HCT116 (cell line): ENCODE measurements around the gene TTC23. TPM values are rescaled to one million over a fixed set of nuclear protein-coding genes. Genes with fewer than 3 reads are reported as not detected.

Experiments
- ATAC-seq: fragments of 200-7000 bp; cut with Tn5 transposase; 2 replicates; pipeline ENCODE4 v1.9.1; 2020; ENCODE audit warnings: mild to moderate bottlenecking, moderate library complexity
- BruUV-seq: library from RNA; stranded (reverse); fragments of 400-500 nt; replicated peaks from 2 replicates; lab custom pipeline; 2021; lab: Mats Ljungman, UMichigan
- CTCF ChIA-PET: fragments of 300-600 bp; sonication (Branson Sonifier 250); formaldehyde crosslinking; loops from one replicate; lab custom pipeline; 2021; ENCODE audit warnings: antibody characterized with exemption; lab: Charles Lee
- POLR2A ChIA-PET: fragments of 300-600, 350-600 bp; sonication (Branson Sonifier 250); formaldehyde crosslinking; loops from one replicate; lab custom pipeline; 2021; ENCODE audit warnings: antibody characterized with exemption; lab: Charles Lee
- RAD21 ChIA-PET, 2 experiments: fragments of 300-600 bp; sonication (Branson Sonifier 250); formaldehyde crosslinking; loops; one replicate each; lab custom pipeline; 2023; ENCODE audit warnings: low total read pairs in 2 of 2; ENCODE audit not compliant: uncharacterized antibody in 2 of 2, unreplicated experiment in 2 of 2, low non-redundant PET in 1 of 2; lab: Charles Lee
- DNase-seq: peaks from one replicate; pipeline ENCODE4 v3.0.0-alpha.2; 2010; ENCODE audit warnings: low read depth, low spot score
- H2AFZ ChIP-seq: fragments of 200-600 bp; shearing (Covaris generic), sonication (generic); 2 replicates; pipeline ENCODE4 v1.6.1; 2017; ENCODE audit warnings: low read depth, mixed run types, mixed read lengths, antibody characterized with exemption, low read length; ENCODE audit not compliant: poor library complexity, severe bottlenecking
- H3K27ac ChIP-seq: 2 replicates; pipeline ENCODE4 v1.5.1; 2012; ENCODE audit warnings: low read depth, low read length
- H3K27me3 ChIP-seq: fragments of 200-600 bp; sonication (generic); 2 replicates; pipeline ENCODE4 v1.6.1; 2016; ENCODE audit warnings: mixed run types, low read length, mixed read lengths; ENCODE audit not compliant: insufficient read depth
- H3K36me3 ChIP-seq, 2 experiments: fragments of 200-500 bp in 1 of 2; fragments of 200-600 bp in 1 of 2; sonication (Bioruptor generic) in 1 of 2; sonication (generic) in 1 of 2; 2 replicates each; pipeline versions ENCODE4 v1.5.1 to v1.6.1; 2014 to 2016; ENCODE audit warnings: low read length in 2 of 2, inconsistent platforms in 1 of 2, mixed read lengths in 1 of 2, mixed run types in 1 of 2; ENCODE audit not compliant: insufficient read depth in 2 of 2, control insufficient read depth in 1 of 2
- H3K4me1 ChIP-seq, 2 experiments: fragments of 200-600 bp in 1 of 2; sonication (generic) in 1 of 2; 2 replicates each; pipeline versions ENCODE4 v1.5.1 to v1.6.1; 2012 to 2017; ENCODE audit warnings: low read length in 2 of 2, inconsistent platforms in 1 of 2, mild to moderate bottlenecking in 1 of 2, mixed read lengths in 1 of 2, mixed run types in 1 of 2, moderate library complexity in 1 of 2; ENCODE audit not compliant: insufficient read depth in 2 of 2, control insufficient read depth in 1 of 2
- H3K4me2 ChIP-seq: fragments of 200-600 bp; sonication (generic); 2 replicates; pipeline ENCODE4 v1.6.1; 2017; ENCODE audit warnings: mixed run types, low read length, mixed read lengths
- H3K4me3 ChIP-seq, 2 experiments: fragments of 200-600 bp in 1 of 2; sonication (generic) in 1 of 2; replicated peaks in 1 of 2; 2 replicates each; pipeline ENCODE4 v1.5.1; 2011 to 2016; ENCODE audit warnings: low read length in 2 of 2, control low read depth in 1 of 2, low read depth in 1 of 2, mild to moderate bottlenecking in 1 of 2, mixed read lengths in 1 of 2, mixed run types in 1 of 2
- H3K79me2 ChIP-seq: fragments of 200-600 bp; sonication (generic); 2 replicates; pipeline ENCODE4 v1.6.1; 2017; ENCODE audit warnings: mild to moderate bottlenecking, mixed run types, low read length, moderate library complexity, mixed read lengths; ENCODE audit not compliant: insufficient read depth
- H3K9ac ChIP-seq: fragments of 200-600 bp; sonication (generic); 2 replicates; pipeline ENCODE4 v1.6.1; 2016; ENCODE audit warnings: low read length, mixed read lengths
- H3K9me2 ChIP-seq: fragments of 200-600 bp; sonication (generic), shearing (Covaris generic); 2 replicates; pipeline ENCODE4 v1.6.1; 2017; ENCODE audit warnings: mixed run types, mild to moderate bottlenecking, moderate library complexity; ENCODE audit not compliant: insufficient read depth
- H3K9me3 ChIP-seq, 2 experiments: fragments of 200-500 bp in 1 of 2; fragments of 200-600 bp in 1 of 2; sonication (Bioruptor generic) in 1 of 2; sonication (generic) in 1 of 2; 2 replicates each; pipeline ENCODE4 v1.6.1; 2014 to 2017; ENCODE audit warnings: low read length in 2 of 2, mixed read lengths in 2 of 2, inconsistent platforms in 1 of 2, low read depth in 1 of 2, mild to moderate bottlenecking in 1 of 2, mixed run types in 1 of 2, moderate library complexity in 1 of 2; ENCODE audit not compliant: control insufficient read depth in 1 of 2, insufficient read depth in 1 of 2
- H4K20me1 ChIP-seq: fragments of 200-600 bp; sonication (generic), shearing (Covaris generic); 2 replicates; pipeline ENCODE4 v1.6.1; 2017; ENCODE audit warnings: mixed run types, mild to moderate bottlenecking, moderate library complexity; ENCODE audit not compliant: insufficient read depth
- ATF3 ChIP-seq: IDR thresholded peaks from 2 replicates; pipeline ENCODE4 v1.6.1; 2012
- CBX3 ChIP-seq: IDR thresholded peaks from 2 replicates; pipeline ENCODE4 v1.6.1; 2012; ENCODE audit warnings: low read depth
- CTCF ChIP-seq, 3 experiments: fragments of 200-600 bp in 1 of 3; sonication (generic) in 1 of 3; IDR thresholded peaks in 2 of 3; conservative IDR thresholded peaks in 1 of 3; 2 replicates each; pipeline ENCODE4 v1.5.1; 2012 to 2017; ENCODE audit warnings: low read depth in 2 of 3, low read length in 2 of 3, antibody characterized with exemption in 1 of 3, borderline replicate concordance in 1 of 3, control low read depth in 1 of 3, mild to moderate bottlenecking in 1 of 3, mixed read lengths in 1 of 3, mixed run types in 1 of 3, moderate library complexity in 1 of 3; ENCODE audit not compliant: insufficient read depth in 1 of 3
- EZH2 ChIP-seq: fragments of 200-600 bp; sonication (generic); IDR thresholded peaks from 2 replicates; pipeline ENCODE4 v1.6.1; 2017; ENCODE audit warnings: antibody characterized with exemption, mixed run types
- EZH2phosphoT487 ChIP-seq: fragments of 200-600 bp; IDR thresholded peaks from 2 replicates; pipeline ENCODE4 v1.6.1; 2018; ENCODE audit warnings: antibody characterized with exemption, borderline replicate concordance
- FOSL1 ChIP-seq: IDR thresholded peaks from 2 replicates; pipeline ENCODE4 v1.6.1; 2012; ENCODE audit warnings: low read depth
- POLR2A ChIP-seq: IDR thresholded peaks from 2 replicates; pipeline ENCODE4 v1.7.0; 2011; ENCODE audit warnings: borderline replicate concordance; ENCODE audit not compliant: insufficient read depth, insufficient read length; ENCODE audit errors: extremely low read depth
- REST ChIP-seq: IDR thresholded peaks from 2 replicates; pipeline ENCODE4 v1.6.1; 2012; ENCODE audit warnings: low read depth
- SP1 ChIP-seq: IDR thresholded peaks from 2 replicates; pipeline ENCODE4 v1.6.1; 2012; ENCODE audit warnings: low read depth
- TCF7L2 ChIP-seq: IDR thresholded peaks from 2 replicates; pipeline ENCODE4 v1.7.0; 2011; ENCODE audit warnings: borderline replicate concordance, inconsistent platforms; ENCODE audit not compliant: insufficient read depth, insufficient read length; ENCODE audit errors: extremely low read depth
- ZFX ChIP-seq: fragments of 450-650 bp; IDR thresholded peaks from 2 replicates; pipeline ENCODE4 v1.6.1; 2017
- ZNF274 ChIP-seq: fragments of 200-500 bp; sonication (Bioruptor generic); IDR thresholded peaks from 2 replicates; pipeline ENCODE4 v1.6.1; 2014; ENCODE audit warnings: mild to moderate bottlenecking, low read depth, low read length, inconsistent platforms
- intact Hi-C: fragments of 100-400 bp; cut with micrococcal nuclease; formaldehyde crosslinking; loops from 2 replicates; pipeline ENCODE4 v1.10.0; 2022
- total RNA-seq: library from RNA; stranded (reverse); gene quantifications from one replicate; pipeline ENCODE4 v1.2.1, GENCODE V29; 2021; ENCODE audit not compliant: unreplicated experiment

Gene TTC23
- total RNA-seq, 1 experiment from 2014 or later: 10.2 TPM

- no peak for TF ChIP-seq CTCF (IDR thresholded peaks at IDR 0.05 in 2 of 3, conservative IDR thresholded peaks at IDR 0.05 in 1 of 3; ENCODE audit: borderline replicate concordance in 1 of 3, insufficient read depth in 1 of 3, low read depth in 2 of 3, low read length in 2 of 3)
- TF ChIP-seq TCF7L2: no peak
- no peak for TF ChIP-seq SP1
- TF ChIP-seq ZFX: no peak
- TF ChIP-seq POLR2A: no peak
- no peak for TF ChIP-seq FOSL1
- no peak for TF ChIP-seq EZH2
- no peak for TF ChIP-seq EZH2phosphoT487
Observed at GRCh38 chr15:99268431-99268830, 19.1 kb upstream of the TTC23 start (continued).

GRCh38 chr15:99267957-99268356 is 18.6 kb upstream of the TTC23 start:
- Histone ChIP-seq H3K36me3 (no peaks in the 10 kb centered on the region), H3K4me3 (no peak overlapping the region), H2AFZ (no peak overlapping the region), H3K9me2 (no peaks in the 10 kb centered on the region), H3K4me2 (no peak overlapping the region), H3K4me1 (no peaks in the 10 kb centered on the region), H3K9ac (no peak overlapping the region), H4K20me1 (no peaks in the 10 kb centered on the region), H3K9me3 (no peaks in the 10 kb centered on the region), H3K27ac (no peak overlapping the region), H3K79me2 (no peaks in the 10 kb centered on the region), H3K27me3 (no peaks in the 10 kb centered on the region)
- BruUV-seq: no TSS peak
- intact Hi-C loops: no loop called here
- POLR2A ChIA-PET: no interaction called here
- CTCF ChIA-PET: interaction anchor here (1.1 to 1.4 kb wide), 2 partner anchors 436 to 488 kb away, joined by 3 to 5 read pairs; no protein-coding TSS in a partner anchor
- TF ChIP-seq CTCF (IDR thresholded peaks at IDR 0.05 in 2 of 3, conservative IDR thresholded peaks at IDR 0.05 in 1 of 3; ENCODE audit: borderline replicate concordance in 1 of 3, insufficient read depth in 1 of 3, low read depth in 2 of 3, low read length in 2 of 3) (no peak), FOSL1 (no peak), CBX3 (no peak), REST (no peak), ATF3 (no peak), ZNF274 (no peak), POLR2A (no peak), SP1 (no peak)
- no peak for ATAC-seq
- RAD21 ChIA-PET: no interaction called here
- no peak for DNase-seq
